GM12891 (cell line): ENCODE data around the gene RHBG.

Source experiments
- POLR2A ChIP-seq: IDR thresholded peaks from 2 replicates; pipeline ENCODE4 v1.6.1; 2011; ENCODE audit warnings: low read depth, low read length, control low read depth
- POLR2AphosphoS5 ChIP-seq: IDR thresholded peaks from 2 replicates; pipeline ENCODE4 v1.6.1; 2011; ENCODE audit warnings: low read depth, low read length, control low read depth
- SPI1 ChIP-seq: IDR thresholded peaks from 2 replicates; pipeline ENCODE4 v1.6.1; 2011; ENCODE audit warnings: low read depth, low read length, control low read depth
- TAF1 ChIP-seq: IDR thresholded peaks from 2 replicates; pipeline ENCODE4 v1.6.1; 2011; ENCODE audit warnings: low read depth, low read length, control low read depth

DNA sequence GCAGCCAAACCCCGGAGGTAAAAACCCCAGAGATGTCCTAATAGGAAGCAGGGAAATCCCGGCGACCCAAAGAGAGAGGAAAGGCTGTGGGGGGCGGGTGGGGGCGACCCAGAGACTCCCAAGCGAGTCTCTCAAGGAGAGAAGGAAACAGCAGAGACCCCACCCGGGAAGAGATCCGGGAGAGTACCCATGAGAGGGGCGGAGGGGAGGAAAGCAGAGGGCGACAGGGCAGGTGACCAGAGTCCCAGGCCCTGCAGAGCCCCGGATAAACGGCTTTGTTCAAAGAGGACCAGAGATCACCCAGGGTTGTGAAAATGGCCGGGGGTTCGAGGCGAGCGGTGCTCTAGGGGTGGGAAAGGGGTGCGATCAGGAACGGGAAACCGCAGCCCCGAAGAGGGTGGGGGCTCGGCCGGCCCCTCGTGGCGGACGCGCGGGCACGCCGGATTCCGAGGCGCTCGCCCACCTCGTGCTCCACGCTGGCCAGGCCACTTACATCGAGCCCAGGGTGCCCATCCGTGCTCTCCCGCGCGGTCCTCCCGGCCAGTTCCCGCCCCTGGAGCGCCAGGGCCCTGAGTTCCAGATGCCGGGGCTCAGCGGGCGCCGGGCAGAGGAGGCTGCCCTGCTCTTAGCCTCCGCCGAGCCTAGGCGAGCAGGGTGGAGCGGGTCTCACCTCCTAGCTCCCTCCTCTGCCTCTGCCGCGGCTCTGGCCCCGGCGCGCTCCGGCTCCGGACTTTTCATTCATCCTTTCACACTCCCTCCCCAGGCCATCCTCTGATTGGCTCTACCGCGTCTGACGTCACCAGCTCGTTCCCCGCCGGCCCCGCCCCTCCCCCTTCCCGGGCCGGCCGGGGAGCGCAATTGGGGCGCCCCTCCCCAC is 52.3 kb downstream of the RHBG start:
- TF ChIP-seq POLR2AphosphoS5 (no peak), TAF1 (no peak), POLR2A (no peak), SPI1 (peak; percentile 73; the same call in 1 of the 2 replicates)
